ENCODE measurements around the gene MUTYH. TPM values are rescaled to one million over a fixed set of nuclear protein-coding genes. Genes with fewer than 3 reads are reported as not detected.
A peak's percentile ranks its signal among the peaks of the same experiment; 100 is the strongest.
"Not testable (repeated sequence)": the region's sequence is repeated elsewhere in the genome, so short reads cannot be mapped to it uniquely, and the experiment has no call there.

The MUTYH gene
- total RNA-seq, 8 experiments from 2014 or later, result 16.5 to 35.8 (median 25.9) TPM

GRCh38 chr1:45365051-45365450 is 24.8 kb upstream of the MUTYH start:
- ATAC-seq (replicated peaks in 6 of 8), result no peak
- 50 to 100% (median 74%) methylated on average over 1 to 6 of the region's 6 CpGs; no CpG with 5 or more reads in 1 of the 10 experiments for WGBS, 10 experiments

DNA sequence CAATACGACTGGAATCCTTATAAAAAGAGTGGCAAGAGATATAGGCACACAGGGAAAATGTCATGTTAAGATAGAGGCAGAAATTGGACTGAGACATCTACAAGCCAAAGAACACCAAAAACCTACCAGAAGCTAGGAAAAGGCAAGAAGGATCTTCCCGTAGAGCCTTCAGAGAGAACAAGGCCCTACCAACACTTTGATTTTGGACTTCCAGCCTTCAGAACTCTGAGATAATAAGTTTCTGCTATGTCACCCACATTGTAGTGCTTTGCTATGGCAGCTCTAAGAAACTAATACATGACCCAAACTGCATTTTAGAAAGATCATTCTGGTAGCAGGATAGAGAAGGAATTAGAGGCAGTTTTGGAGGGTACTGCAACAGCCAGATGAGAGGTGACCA is 24.1 kb upstream of the MUTYH start:
- Histone ChIP-seq H3K4me1 (replicated peaks in 1 of 2) (peaks cover 11 to 13% of the 10 kb centered on the region in 2 donors), H3K4me3 (no peak overlapping the region), H3K27ac (no peak overlapping the region)
- ATAC-seq (replicated peaks in 6 of 8), result no peak
- WGBS, 10 experiments, result 75 to 100% (median 94%) methylated on average over 1 to 2 of the region's 2 CpGs; no CpG with 5 or more reads in 2 of the 10 experiments
- in situ Hi-C loops (cut with MboI; ENCODE audit: low pct_unique_long_range_greater_than_20kb in 2 of 9, low sequenced_read_pairs in 9 of 9, unreplicated experiment in 9 of 9), result loop anchor here in 1 of 9 experiments (25.0 kb wide), 1 partner anchor 198 kb away; the partner anchor contains the start of gene AKR1A1

More at GRCh38 chr1:45365051-45365450, 24.8 kb upstream of the MUTYH start:
- Histone ChIP-seq H3K4me3 (no peak overlapping the region), H3K4me1 (replicated peaks in 1 of 2) (peaks cover 11% of the 10 kb centered on the region in 2 donors), H3K27ac (no peak overlapping the region)
- in situ Hi-C loops (cut with MboI; ENCODE audit: low pct_unique_long_range_greater_than_20kb in 2 of 9, low sequenced_read_pairs in 9 of 9, unreplicated experiment in 9 of 9), result loop anchor here in 1 of 9 experiments (25.0 kb wide), 1 partner anchor 197 kb away; the partner anchor contains the start of gene AKR1A1

- not testable (repeated sequence) for H3K27ac ChIP-seq
These were observed 20.7 kb upstream of the MUTYH start for GRCh38 chr1:45360981-45361380.

GRCh38 chr1:45359882-45360513 is 19.8 kb upstream of the MUTYH start:
- no peak overlapping the region for H3K27ac ChIP-seq
- peak in 6 of 8 experiments; percentile 13 to 39 (median 31) for ATAC-seq (replicated peaks in 6 of 8)
- 4 to 83% (median 41%) methylated on average over 2 to 7 of the region's 7 CpGs; no CpG with 5 or more reads in 1 of the 10 experiments for WGBS, 10 experiments
- H3K4me3 ChIP-seq, result no peak overlapping the region
- in situ Hi-C loops (cut with MboI; ENCODE audit: low pct_unique_long_range_greater_than_20kb in 2 of 9, low sequenced_read_pairs in 9 of 9, unreplicated experiment in 9 of 9), result loop anchor here in 3 of 9 experiments (10.0 to 25.0 kb wide), 2 partner anchors 135 to 202 kb away; partner anchors contain the start of genes TESK2 (in 2 of the 3) and AKR1A1 (in 1 of the 3)
- H3K4me1 ChIP-seq (replicated peaks in 1 of 2), result peaks cover 11 to 13% of the 10 kb centered on the region in 2 donors

More at GRCh38 chr1:45360981-45361380, 20.7 kb upstream of the MUTYH start:
- in situ Hi-C loops (cut with MboI; ENCODE audit: low pct_unique_long_range_greater_than_20kb in 2 of 9, low sequenced_read_pairs in 9 of 9, unreplicated experiment in 9 of 9), result loop anchor here in 1 of 9 experiments (25.0 kb wide), 1 partner anchor 201 kb away; the partner anchor contains the start of gene AKR1A1
- H3K4me3 ChIP-seq, result not testable (repeated sequence)
- peaks cover 11 to 13% of the 10 kb centered on the region in 2 donors for H3K4me1 ChIP-seq (replicated peaks in 1 of 2)
- peak; percentile 59 to 99 (median 85) for ATAC-seq (replicated peaks in 6 of 8)
- WGBS, 10 experiments, result 0 to 51% (median 30%) methylated on average over 2 to 7 of the region's 7 CpGs; no CpG with 5 or more reads in 3 of the 10 experiments

DNA sequence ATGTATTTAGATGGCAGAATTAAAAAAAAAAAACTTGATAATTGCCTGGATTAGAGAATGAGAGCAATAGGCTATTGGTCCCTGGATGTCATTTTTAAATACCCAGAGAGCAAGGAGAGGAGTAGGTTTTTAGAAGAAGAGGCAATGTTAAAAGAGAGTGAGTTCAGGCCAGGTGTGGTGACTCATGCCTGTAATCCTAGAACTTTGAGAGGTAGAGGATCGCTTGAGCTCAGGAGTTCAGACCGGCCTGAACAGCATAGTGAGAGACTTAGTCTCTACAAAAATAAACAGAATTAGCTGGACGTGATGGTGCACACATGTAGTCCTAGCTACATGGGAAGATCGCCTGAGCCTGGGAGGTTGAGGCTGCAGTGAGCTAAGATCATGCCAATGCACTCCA is 15.9 kb upstream of the MUTYH start:
- in situ Hi-C loops (cut with MboI; ENCODE audit: low pct_unique_long_range_greater_than_20kb in 2 of 9, low sequenced_read_pairs in 9 of 9, unreplicated experiment in 9 of 9), result loop anchor here in 3 of 9 experiments (10.0 to 25.0 kb wide), 2 partner anchors 139 to 206 kb away; partner anchors contain the start of genes TESK2 (in 2 of the 3) and AKR1A1 (in 1 of the 3)
- ATAC-seq (replicated peaks in 6 of 8), result no peak
- WGBS, 10 experiments, result 35 to 100% (median 83%) methylated on average over 2 to 4 of the region's 4 CpGs

GRCh38 chr1:45355683-45356082 is 15.4 kb upstream of the MUTYH start:
- in situ Hi-C loops (cut with MboI; ENCODE audit: low pct_unique_long_range_greater_than_20kb in 2 of 9, low sequenced_read_pairs in 9 of 9, unreplicated experiment in 9 of 9), result loop anchor here in 3 of 9 experiments (10.0 to 25.0 kb wide), 2 partner anchors 139 to 207 kb away; partner anchors contain the start of genes TESK2 (in 2 of the 3) and AKR1A1 (in 1 of the 3)
- WGBS, 10 experiments, result 29 to 89% (median 64%) methylated on average over 1 to 2 of the region's 2 CpGs
- ATAC-seq (replicated peaks in 6 of 8), result no peak
- H3K27ac ChIP-seq, result no peak overlapping the region
- no peak overlapping the region for H3K4me3 ChIP-seq
- H3K4me1 ChIP-seq (replicated peaks in 1 of 2), result peaks cover 5 to 8% of the 10 kb centered on the region in 2 donors

More for the DNA sequence above, 15.9 kb upstream of the MUTYH start:
- Histone ChIP-seq H3K27ac (no peak overlapping the region), H3K4me3 (no peak overlapping the region), H3K4me1 (replicated peaks in 1 of 2) (peaks cover 10 to 13% of the 10 kb centered on the region in 2 donors)

DNA sequence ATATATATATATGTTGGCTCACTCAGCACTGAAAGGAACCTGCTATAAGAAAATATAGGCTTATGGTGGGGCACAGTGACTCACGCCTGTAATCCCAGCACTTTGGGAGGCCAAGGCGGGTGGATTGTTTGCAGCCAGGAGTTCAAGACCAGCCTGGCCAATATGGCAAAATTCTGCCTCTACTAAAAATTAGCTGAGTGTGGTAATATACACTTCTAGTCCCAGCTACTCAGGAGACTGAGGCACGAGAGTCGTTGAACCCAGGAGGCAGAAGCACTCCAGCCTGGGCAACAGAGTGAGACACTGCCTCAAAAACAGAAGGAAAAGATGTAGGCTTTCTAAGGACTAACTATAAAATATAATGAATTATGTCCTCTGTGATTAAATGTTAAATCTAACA is 14.6 kb upstream of the MUTYH start:
- WGBS, 10 experiments, result 82 to 100% (median 93%) methylated on average over 1 to 4 of the region's 4 CpGs; no CpG with 5 or more reads in 3 of the 10 experiments
- H3K4me1 ChIP-seq (replicated peaks in 1 of 2), result no peaks in the 10 kb centered on the region
- ATAC-seq (replicated peaks in 6 of 8), result no peak
- H3K4me3 ChIP-seq, result no peak overlapping the region
- in situ Hi-C loops (cut with MboI; ENCODE audit: low pct_unique_long_range_greater_than_20kb in 2 of 9, low sequenced_read_pairs in 9 of 9, unreplicated experiment in 9 of 9), result loop anchor here in 3 of 9 experiments (10.0 to 25.0 kb wide), 2 partner anchors 140 to 207 kb away; partner anchors contain the start of genes TESK2 (in 2 of the 3) and AKR1A1 (in 1 of the 3)
- H3K27ac ChIP-seq, result no peak overlapping the region

DNA sequence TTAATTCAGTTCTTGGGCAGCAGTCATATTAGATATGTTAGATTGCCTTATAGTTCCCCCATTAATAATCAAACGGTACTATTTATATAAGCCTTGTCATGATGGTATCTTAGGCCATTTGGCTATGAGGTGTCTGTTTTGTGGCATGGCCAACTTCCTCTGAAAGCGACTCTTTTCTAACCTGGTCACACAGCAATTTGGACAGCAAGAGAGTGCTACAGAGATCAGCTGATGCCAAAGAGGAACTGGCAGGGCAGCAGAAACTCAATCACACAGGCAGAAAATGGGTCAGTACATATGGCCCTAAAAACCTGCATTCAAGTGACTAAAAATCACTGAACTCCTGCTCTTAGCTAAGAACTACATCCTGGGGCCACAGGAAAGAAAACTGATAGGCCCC is 13.4 kb upstream of the MUTYH start:
- no peak overlapping the region for H3K4me3 ChIP-seq
- in situ Hi-C loops (cut with MboI; ENCODE audit: low pct_unique_long_range_greater_than_20kb in 2 of 9, low sequenced_read_pairs in 9 of 9, unreplicated experiment in 9 of 9), result loop anchor here in 3 of 9 experiments (10.0 to 25.0 kb wide), 2 partner anchors 141 to 209 kb away; partner anchors contain the start of genes TESK2 (in 2 of the 3) and AKR1A1 (in 1 of the 3)
- H3K27ac ChIP-seq, result no peak overlapping the region
- 83 to 100% (median 91%) methylated on average over 1 to 2 of the region's 2 CpGs; no CpG with 5 or more reads in 3 of the 10 experiments for WGBS, 10 experiments
- no peak for ATAC-seq (replicated peaks in 6 of 8)
- H3K4me1 ChIP-seq (replicated peaks in 1 of 2), result no peaks in the 10 kb centered on the region

GRCh38 chr1:45351508-45351907 is 11.3 kb upstream of the MUTYH start:
- Histone ChIP-seq H3K4me1 (replicated peaks in 1 of 2) (no peaks in the 10 kb centered on the region), H3K4me3 (no peak overlapping the region), H3K27ac (no peak overlapping the region)
- 30 to 84% (median 63%) methylated on average over 2 to 5 of the region's 5 CpGs; no CpG with 5 or more reads in 5 of the 10 experiments for WGBS, 10 experiments
- in situ Hi-C loops (cut with MboI; ENCODE audit: low pct_unique_long_range_greater_than_20kb in 2 of 9, low sequenced_read_pairs in 9 of 9, unreplicated experiment in 9 of 9), result loop anchor here in 3 of 9 experiments (10.0 to 25.0 kb wide), 2 partner anchors 143 to 211 kb away; partner anchors contain the start of genes TESK2 (in 2 of the 3) and AKR1A1 (in 1 of the 3)
- no peak for ATAC-seq (replicated peaks in 6 of 8)

DNA sequence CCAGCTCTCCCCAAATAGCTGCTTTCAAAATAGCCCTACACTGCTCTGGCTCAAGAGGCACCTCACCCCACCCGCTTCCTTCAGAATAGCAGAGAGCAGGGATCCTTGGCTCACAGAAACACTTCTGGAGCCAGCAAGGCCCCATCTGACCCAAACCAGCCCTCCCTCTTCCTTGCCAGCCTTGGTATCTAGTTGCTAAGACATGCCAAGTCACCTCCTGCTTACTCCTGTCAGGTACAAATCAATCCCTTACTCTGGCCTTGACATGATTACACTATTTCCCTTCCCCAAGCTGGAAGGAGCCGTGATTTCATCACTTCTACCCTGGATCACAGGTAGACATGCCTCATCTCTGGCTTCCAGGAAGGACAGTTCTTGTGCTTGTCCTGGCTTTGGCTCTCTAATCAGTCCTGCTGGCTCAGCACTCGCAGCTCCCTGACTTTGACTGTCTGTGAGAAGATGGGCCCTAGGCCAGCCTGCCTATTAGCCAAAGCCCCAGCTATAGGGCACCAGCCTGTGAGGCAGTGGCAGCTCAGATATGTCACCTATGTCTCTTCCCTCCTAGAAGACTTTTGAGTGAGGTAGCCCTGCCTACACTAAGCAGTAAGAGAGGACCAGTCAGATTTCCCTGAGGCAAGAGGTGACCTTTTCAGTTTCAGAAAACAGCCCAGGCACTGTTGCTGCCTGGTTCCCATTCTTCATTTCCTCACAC is 8.9 kb upstream of the MUTYH start:
- no peaks in the 10 kb centered on the region for H3K4me1 ChIP-seq (replicated peaks in 1 of 2)
- in situ Hi-C loops (cut with MboI; ENCODE audit: low pct_unique_long_range_greater_than_20kb in 2 of 9, low sequenced_read_pairs in 9 of 9, unreplicated experiment in 9 of 9), result loop anchor here in 1 of 9 experiments (5.0 kb wide), 1 partner anchor 143 kb away; the partner anchor contains the start of gene TESK2
- H3K4me3 ChIP-seq, result no peak overlapping the region
- no peak overlapping the region for H3K27ac ChIP-seq
- peak in 3 of 8 experiments; percentile 7 to 59 (median 36) for ATAC-seq (replicated peaks in 6 of 8)
- WGBS, 10 experiments, result 60 to 100% (median 88%) methylated on average over 1 to 3 of the region's 3 CpGs; no CpG with 5 or more reads in 3 of the 10 experiments

- Histone ChIP-seq H3K27ac (no peak overlapping the region), H3K4me1 (replicated peaks in 1 of 2) (no peaks in the 10 kb centered on the region), H3K4me3 (no peak overlapping the region)
- peak in 2 of 8 experiments; percentile 27 to 30 for ATAC-seq (replicated peaks in 6 of 8)
- in situ Hi-C loops (cut with MboI; ENCODE audit: low pct_unique_long_range_greater_than_20kb in 2 of 9, low sequenced_read_pairs in 9 of 9, unreplicated experiment in 9 of 9), result loop anchor here in 1 of 9 experiments (5.0 kb wide), 1 partner anchor 144 kb away; the partner anchor contains the start of gene TESK2
- WGBS, 10 experiments, result 50 to 100% (median 89%) methylated on average over 1 of the region's 1 CpG; no CpG with 5 or more reads in 5 of the 10 experiments
These were observed 8.3 kb upstream of the MUTYH start for GRCh38 chr1:45348609-45348965.

- 90 to 100% (median 100%) methylated on average over 1 to 2 of the region's 2 CpGs; no CpG with 5 or more reads in 4 of the 10 experiments for WGBS, 10 experiments
- Histone ChIP-seq H3K27ac (no peak overlapping the region), H3K4me1 (replicated peaks in 1 of 2) (no peaks in the 10 kb centered on the region), H3K4me3 (no peak overlapping the region)
- in situ Hi-C loops (cut with MboI; ENCODE audit: low pct_unique_long_range_greater_than_20kb in 2 of 9, low sequenced_read_pairs in 9 of 9, unreplicated experiment in 9 of 9), result loop anchor here in 1 of 9 experiments (5.0 kb wide), 1 partner anchor 144 kb away; the partner anchor contains the start of gene TESK2
- ATAC-seq (replicated peaks in 6 of 8), result peak in 1 of 8 experiments; percentile 9
These were observed 7.8 kb upstream of the MUTYH start for GRCh38 chr1:45348020-45348419.
